NCI-H82 (cell line): ENCODE results near the gene HYLS1.

ENCODE experiments used
- DNase-seq: peaks from one replicate; lab custom pipeline; 2025; lab: John Stamatoyannopoulos, UW

The HYLS1 gene

DNA sequence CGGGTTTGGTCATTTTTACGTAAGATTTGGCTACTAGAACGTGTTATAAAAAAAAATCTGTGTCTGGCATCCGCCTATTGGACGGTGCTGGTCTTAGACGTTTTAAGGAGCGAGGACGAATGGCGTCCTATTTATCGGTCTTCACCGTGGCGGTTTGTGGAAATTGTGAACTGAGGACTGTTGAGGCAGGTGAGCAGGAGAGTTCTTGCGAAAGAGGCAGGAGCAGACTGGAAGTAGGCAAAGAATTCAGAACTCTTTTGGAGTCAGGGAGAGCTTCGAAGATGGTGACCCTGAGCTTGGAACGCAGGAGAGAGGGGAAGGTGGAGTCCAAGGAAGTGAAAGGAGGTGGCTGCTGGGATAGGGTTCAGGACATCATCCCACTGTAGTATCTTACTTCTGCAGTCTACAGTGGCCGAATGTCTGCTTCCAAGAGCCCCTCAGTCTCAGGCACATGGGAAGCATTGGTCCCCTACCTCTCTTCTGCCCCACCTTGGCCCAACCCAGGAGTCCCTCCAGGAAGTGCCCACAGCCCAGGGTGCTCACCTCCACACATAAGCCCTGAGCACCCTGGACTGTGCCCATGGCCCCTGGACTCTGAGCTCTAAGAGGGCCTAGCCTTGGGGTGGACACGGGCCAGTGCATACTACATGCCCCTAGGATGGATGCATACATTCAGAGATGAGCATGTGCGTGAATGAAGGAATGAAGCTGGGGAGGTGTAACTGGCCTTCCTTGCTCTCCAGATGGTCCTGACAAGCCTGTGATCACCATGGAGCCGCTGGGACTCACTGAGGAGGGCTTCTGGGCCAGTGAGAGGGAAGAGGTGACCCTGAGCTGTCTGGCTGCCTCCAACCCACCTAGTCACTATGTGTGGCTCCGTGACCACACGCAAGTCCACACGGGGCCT, 62.1 kb downstream of the HYLS1 start:
- DNase-seq = no peak

DNA sequence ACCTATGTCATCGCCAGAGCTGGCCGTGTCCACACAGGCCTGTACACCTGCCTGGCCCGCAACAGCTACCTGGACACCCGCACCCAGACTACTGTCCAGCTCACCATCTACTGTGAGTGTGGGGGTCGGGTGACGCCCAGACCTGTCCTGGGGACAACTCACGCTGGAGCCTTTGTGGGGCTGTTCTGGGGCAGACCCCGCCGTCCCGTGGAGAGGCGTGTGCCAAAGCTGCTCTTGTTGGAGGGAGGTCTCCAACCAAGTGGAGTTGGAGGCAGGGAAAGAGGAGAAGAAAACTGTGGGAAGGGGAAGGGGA, 62.7 kb downstream of the HYLS1 start:
- no peak for DNase-seq
